ENCODE measurements around the gene PLEKHM2.

The PLEKHM2 gene

DNA sequence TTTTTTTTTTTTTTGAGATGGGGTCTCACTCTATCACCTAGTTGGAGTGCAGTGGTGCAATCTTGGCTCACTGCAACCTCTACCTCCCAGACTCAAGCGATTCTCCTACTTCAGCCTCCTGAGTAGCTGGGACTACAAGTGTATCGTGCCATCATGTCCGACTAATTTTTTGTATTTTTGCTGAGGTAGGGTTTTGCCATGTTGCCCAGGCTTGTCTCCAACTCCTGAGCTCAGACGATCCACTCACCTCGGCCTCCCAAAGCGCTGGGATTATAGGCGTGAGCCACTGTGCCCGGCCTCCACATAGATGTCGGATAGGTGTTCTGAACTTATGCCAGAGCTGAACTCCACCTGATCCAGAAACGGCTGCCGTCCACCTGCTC, 21.1 kb downstream of the PLEKHM2 start:
- H3K27me3 ChIP-seq (replicated peaks; ENCODE audit: control insufficient read depth, insufficient read depth, low read length), result no peaks in the 10 kb centered on the region
- no peak for DNase-seq (ENCODE audit: low read depth)
- H3K4me1 ChIP-seq (ENCODE audit: control insufficient read depth, insufficient read depth, low read length), result peaks cover 57% of the 10 kb centered on the region
- H3K36me3 ChIP-seq (ENCODE audit: control insufficient read depth, insufficient read depth, low read length, severe bottlenecking), result peaks cover 9% of the 10 kb centered on the region
- no peaks in the 10 kb centered on the region for H3K9me3 ChIP-seq (ENCODE audit: control insufficient read depth, low read length)
- H3K4me3 ChIP-seq (ENCODE audit: low read length), result no peak overlapping the region
- no peak overlapping the region for H3K9ac ChIP-seq (ENCODE audit: low read length)

DNA sequence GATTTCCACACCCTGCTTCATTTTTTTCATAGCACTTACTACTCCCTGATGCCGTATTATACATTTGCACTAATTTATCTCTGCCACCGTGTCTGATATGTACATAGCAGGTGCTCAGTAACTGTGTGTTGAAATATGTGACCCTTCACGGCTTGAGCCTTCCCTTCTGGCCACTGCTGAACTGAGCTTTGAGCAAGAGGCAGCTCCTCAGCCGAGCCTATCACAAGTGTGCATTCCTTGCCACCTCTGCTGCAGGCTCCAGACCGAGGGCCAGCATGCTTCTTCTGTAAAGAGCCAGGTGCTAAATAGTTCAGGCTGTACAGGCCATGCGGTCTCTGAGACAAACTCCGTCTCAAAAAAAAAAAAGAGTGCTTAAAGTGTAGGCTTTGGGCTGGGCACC, 22.6 kb downstream of the PLEKHM2 start:
- Histone ChIP-seq H3K9me3 (ENCODE audit: control insufficient read depth, low read length) (no peaks in the 10 kb centered on the region), H3K4me3 (ENCODE audit: low read length) (no peak overlapping the region), H3K36me3 (ENCODE audit: control insufficient read depth, insufficient read depth, low read length, severe bottlenecking) (peaks cover 9% of the 10 kb centered on the region), H3K27me3 (replicated peaks; ENCODE audit: control insufficient read depth, insufficient read depth, low read length) (no peaks in the 10 kb centered on the region), H3K9ac (ENCODE audit: low read length) (no peak overlapping the region), H3K4me1 (ENCODE audit: control insufficient read depth, insufficient read depth, low read length) (peaks cover 51% of the 10 kb centered on the region)
- DNase-seq (ENCODE audit: low read depth), result no peak

DNA sequence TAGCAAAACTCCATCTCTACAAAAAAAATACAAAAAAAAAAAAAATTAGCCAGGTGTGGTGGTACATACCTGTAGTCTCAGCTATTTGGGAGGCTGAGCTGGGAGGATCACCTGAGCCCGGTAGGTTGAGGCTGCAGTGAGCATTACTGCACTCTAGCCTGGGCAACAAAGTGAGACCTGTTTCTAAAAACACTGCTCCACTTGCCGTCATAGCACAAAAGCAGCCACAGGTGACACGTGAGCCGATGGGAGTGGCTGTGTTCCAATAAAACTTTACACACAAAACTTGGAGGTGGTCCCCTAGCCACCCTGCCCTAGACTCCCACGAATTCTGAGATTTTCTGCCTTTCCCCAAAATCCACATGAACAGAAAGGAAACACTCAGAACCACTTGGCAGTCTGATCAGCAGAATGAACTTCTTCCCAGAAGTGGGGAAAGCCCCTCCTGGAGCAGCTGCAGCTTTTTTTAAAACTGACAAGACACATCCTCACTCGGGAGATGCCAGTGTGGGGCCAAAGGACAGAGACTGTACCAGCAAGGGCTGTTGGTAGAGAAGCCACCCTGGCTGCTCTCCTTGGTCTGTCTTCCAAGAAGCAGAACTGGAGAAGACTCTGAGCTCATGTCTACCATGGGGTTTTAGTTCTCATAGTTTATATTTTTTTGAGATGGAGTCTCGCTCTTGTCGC, 23.3 kb downstream of the PLEKHM2 start:
- Histone ChIP-seq H3K36me3 (ENCODE audit: control insufficient read depth, insufficient read depth, low read length, severe bottlenecking) (peaks cover 9% of the 10 kb centered on the region), H3K27me3 (replicated peaks; ENCODE audit: control insufficient read depth, insufficient read depth, low read length) (no peaks in the 10 kb centered on the region), H3K4me1 (ENCODE audit: control insufficient read depth, insufficient read depth, low read length) (peaks cover 47% of the 10 kb centered on the region), H3K9me3 (ENCODE audit: control insufficient read depth, low read length) (no peaks in the 10 kb centered on the region), H3K4me3 (ENCODE audit: low read length) (no peak overlapping the region), H3K9ac (ENCODE audit: low read length) (no peak overlapping the region)
- no peak for DNase-seq (ENCODE audit: low read depth)

DNA sequence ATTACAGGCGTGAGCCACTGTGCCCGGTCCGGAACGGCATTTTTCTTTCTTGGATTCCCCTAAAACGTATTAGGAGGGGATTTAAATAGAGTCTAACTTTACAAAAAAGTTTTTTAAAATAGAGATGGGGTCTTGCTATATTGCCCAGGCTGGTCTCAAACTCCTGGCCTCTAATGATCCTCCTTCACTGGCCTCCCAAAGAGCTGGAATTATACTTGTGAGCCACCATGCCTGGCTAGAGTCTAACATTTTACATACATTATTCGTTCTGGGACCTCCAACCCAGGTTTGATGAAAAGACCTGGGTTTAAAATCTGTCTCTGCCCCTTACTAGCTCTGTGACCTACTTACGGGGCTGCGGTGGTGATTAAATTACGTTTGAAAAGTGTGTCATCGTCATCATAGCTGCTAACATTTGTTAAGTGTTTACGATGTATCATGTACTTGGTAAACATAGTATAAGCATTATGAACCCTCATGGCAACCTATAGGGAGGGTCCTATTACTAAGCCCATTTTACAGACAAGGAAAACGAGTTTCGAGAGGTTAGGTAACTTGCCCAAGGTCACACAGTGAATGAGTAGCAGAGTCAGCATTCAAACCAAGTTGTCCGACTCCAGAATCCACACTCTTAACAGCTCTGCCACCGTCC, 24.5 kb downstream of the PLEKHM2 start:
- Histone ChIP-seq H3K36me3 (ENCODE audit: control insufficient read depth, insufficient read depth, low read length, severe bottlenecking) (peaks cover 9% of the 10 kb centered on the region), H3K9me3 (ENCODE audit: control insufficient read depth, low read length) (no peaks in the 10 kb centered on the region), H3K4me1 (ENCODE audit: control insufficient read depth, insufficient read depth, low read length) (peaks cover 37% of the 10 kb centered on the region), H3K9ac (ENCODE audit: low read length) (no peak overlapping the region), H3K4me3 (ENCODE audit: low read length) (no peak overlapping the region), H3K27me3 (replicated peaks; ENCODE audit: control insufficient read depth, insufficient read depth, low read length) (no peaks in the 10 kb centered on the region)
- DNase-seq (ENCODE audit: low read depth), result no peak

DNA sequence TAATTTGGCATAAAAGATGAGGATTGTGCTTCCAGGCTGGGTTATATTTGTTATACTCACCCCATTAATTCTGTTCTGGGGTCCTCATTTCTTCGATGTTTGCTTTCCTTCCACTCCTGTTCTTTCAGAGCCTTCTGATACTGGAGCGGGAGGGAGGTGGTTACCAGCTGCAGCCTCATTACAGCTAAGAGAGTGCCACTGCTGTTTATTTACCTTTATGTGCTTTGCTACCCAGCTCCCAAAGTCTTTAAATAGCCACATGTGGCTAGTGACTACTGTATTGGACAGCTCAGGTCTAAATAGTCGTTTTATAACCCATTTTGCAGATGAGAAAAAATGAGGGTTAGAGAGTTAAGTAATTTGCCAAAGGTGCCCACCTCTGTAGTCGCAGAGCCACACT, 25.1 kb downstream of the PLEKHM2 start:
- DNase-seq (ENCODE audit: low read depth), result no peak
- no peaks in the 10 kb centered on the region for H3K9me3 ChIP-seq (ENCODE audit: control insufficient read depth, low read length)
- no peak overlapping the region for H3K9ac ChIP-seq (ENCODE audit: low read length)
- H3K4me3 ChIP-seq (ENCODE audit: low read length), result no peak overlapping the region
- H3K27me3 ChIP-seq (replicated peaks; ENCODE audit: control insufficient read depth, insufficient read depth, low read length), result no peaks in the 10 kb centered on the region
- peaks cover 9% of the 10 kb centered on the region for H3K36me3 ChIP-seq (ENCODE audit: control insufficient read depth, insufficient read depth, low read length, severe bottlenecking)
- H3K4me1 ChIP-seq (ENCODE audit: control insufficient read depth, insufficient read depth, low read length), result peaks cover 34% of the 10 kb centered on the region

DNA sequence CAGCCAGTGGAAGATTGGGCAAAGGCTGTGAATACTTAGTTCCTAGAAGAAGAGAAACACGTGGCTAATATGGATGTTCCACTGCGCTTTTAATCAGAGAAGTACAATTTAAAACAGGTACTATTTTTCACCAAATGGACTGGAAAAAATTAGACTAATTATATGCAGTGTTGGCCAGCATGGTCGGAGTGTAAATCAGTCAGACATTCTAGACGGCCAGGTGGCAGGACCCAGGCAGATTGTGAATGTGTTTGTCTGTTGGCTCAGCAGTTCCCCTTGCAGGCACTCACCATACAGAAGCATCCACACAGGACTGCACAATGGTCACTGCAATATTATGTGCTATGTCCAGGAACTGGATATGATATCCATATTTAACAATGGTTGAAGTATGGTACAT, 28.0 kb downstream of the PLEKHM2 start:
- Histone ChIP-seq H3K4me3 (ENCODE audit: low read length) (no peak overlapping the region), H3K4me1 (ENCODE audit: control insufficient read depth, insufficient read depth, low read length) (peaks cover 18% of the 10 kb centered on the region), H3K9ac (ENCODE audit: low read length) (no peak overlapping the region), H3K9me3 (ENCODE audit: control insufficient read depth, low read length) (no peaks in the 10 kb centered on the region), H3K36me3 (ENCODE audit: control insufficient read depth, insufficient read depth, low read length, severe bottlenecking) (peaks cover 11% of the 10 kb centered on the region), H3K27me3 (replicated peaks; ENCODE audit: control insufficient read depth, insufficient read depth, low read length) (no peaks in the 10 kb centered on the region)
- DNase-seq (ENCODE audit: low read depth), result no peak

DNA sequence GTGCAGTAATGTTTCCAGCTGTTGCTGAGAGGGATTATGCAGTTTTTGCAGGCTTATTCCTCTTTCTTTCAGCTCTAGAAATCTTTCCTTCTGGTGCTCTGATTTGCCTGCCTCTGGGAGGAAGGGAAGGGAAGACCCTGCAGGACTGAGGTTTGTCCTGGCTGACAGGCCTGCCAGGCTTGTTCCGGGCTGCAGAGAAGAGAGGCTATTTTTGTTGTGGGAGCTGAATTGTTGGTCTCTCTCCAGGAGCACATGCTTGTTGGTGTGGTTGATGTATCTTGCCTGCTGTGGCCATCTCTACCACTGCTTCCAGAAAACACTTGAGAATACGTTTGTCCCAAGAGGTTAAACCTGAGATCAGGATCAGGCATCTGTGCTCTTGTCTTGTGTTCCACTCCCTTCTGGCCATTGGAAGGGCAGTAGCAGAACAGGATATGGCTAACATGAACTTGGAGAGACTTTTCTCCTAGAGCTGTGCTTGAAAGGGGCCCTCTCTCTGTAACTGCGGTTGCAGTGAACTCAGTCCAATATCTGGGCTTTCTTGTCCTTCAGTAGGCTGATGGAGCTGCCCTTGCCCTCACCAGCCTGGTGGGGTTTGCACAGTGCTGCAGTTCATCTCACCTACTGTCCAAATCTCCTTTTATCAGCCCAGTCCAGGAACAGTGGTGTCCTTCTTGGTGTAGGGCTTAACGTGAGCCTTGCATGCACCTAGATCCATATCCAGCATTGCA, 30.5 kb downstream of the PLEKHM2 start:
- H3K9ac ChIP-seq (ENCODE audit: low read length), result peak overlapping the region; percentile 45
- H3K27me3 ChIP-seq (replicated peaks; ENCODE audit: control insufficient read depth, insufficient read depth, low read length), result no peaks in the 10 kb centered on the region
- no peak overlapping the region for H3K4me3 ChIP-seq (ENCODE audit: low read length)
- no peaks in the 10 kb centered on the region for H3K9me3 ChIP-seq (ENCODE audit: control insufficient read depth, low read length)
- H3K4me1 ChIP-seq (ENCODE audit: control insufficient read depth, insufficient read depth, low read length), result peaks cover 12% of the 10 kb centered on the region
- H3K36me3 ChIP-seq (ENCODE audit: control insufficient read depth, insufficient read depth, low read length, severe bottlenecking), result peaks cover 33% of the 10 kb centered on the region
- peak; percentile 52 for DNase-seq (ENCODE audit: low read depth)

DNA sequence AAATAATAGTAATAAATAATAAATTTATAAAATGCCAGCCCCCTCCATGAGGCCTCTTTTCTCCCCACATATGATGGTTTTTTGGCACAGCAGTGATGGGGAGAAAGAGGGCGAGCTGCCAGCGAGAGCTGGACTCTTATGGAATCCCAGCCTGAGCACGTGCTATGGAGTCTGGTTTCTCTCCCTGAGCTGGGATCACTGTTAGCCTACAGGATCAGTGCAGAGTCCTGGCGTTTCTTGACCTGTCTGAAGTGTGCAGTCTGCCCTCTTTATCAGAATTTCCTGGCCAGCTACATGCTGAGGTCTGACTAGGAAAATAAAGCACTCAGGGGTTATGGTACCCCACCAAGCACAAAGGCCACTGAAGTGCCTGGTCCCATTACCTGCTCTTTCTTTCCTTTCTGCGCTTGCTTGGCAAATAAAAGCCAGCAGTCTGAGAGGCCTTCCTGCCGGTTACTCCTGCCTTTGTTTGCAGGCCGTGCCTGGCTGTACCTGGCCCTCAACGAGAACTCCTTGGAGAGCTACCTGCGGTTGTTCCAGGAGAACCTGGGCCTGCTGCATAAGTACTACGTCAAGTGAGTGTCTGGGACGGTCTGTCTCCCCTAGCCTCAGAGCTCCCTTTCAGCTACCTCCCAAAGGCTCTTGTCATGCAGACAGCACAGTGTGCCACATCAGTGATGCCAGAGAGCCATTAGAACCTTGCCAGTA, 33.5 kb downstream of the PLEKHM2 start:
- Histone ChIP-seq H3K27me3 (replicated peaks; ENCODE audit: control insufficient read depth, insufficient read depth, low read length) (no peaks in the 10 kb centered on the region), H3K9me3 (ENCODE audit: control insufficient read depth, low read length) (no peaks in the 10 kb centered on the region), H3K4me3 (ENCODE audit: low read length) (no peak overlapping the region), H3K4me1 (ENCODE audit: control insufficient read depth, insufficient read depth, low read length) (peaks cover 14% of the 10 kb centered on the region), H3K36me3 (ENCODE audit: control insufficient read depth, insufficient read depth, low read length, severe bottlenecking) (peaks cover 60% of the 10 kb centered on the region), H3K9ac (ENCODE audit: low read length) (no peak overlapping the region)
- no peak for DNase-seq (ENCODE audit: low read depth)

DNA sequence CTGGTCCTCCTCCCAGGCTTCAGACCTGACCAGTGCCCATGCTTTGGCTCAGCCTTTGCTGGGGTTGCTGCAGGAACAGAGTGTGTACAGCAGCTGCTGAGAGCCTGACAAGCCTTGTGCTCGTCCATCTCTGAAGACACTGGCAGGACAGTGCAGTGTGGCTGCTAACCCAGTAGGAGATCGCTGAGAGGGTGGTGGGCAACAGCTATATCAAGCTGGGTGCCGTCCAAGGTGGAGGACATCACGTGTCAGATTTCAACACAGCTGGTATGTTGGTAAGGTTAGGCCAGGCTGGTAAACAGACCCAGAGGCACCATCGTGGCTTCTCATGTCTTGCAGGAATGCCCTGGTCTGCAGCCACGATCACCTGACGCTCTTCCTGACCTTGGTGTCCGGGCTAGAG, 34.1 kb downstream of the PLEKHM2 start:
- Histone ChIP-seq H3K4me1 (ENCODE audit: control insufficient read depth, insufficient read depth, low read length) (peaks cover 20% of the 10 kb centered on the region), H3K9ac (ENCODE audit: low read length) (no peak overlapping the region), H3K27me3 (replicated peaks; ENCODE audit: control insufficient read depth, insufficient read depth, low read length) (no peaks in the 10 kb centered on the region), H3K9me3 (ENCODE audit: control insufficient read depth, low read length) (no peaks in the 10 kb centered on the region), H3K4me3 (ENCODE audit: low read length) (no peak overlapping the region), H3K36me3 (ENCODE audit: control insufficient read depth, insufficient read depth, low read length, severe bottlenecking) (peaks cover 66% of the 10 kb centered on the region)
- DNase-seq (ENCODE audit: low read depth), result no peak

DNA sequence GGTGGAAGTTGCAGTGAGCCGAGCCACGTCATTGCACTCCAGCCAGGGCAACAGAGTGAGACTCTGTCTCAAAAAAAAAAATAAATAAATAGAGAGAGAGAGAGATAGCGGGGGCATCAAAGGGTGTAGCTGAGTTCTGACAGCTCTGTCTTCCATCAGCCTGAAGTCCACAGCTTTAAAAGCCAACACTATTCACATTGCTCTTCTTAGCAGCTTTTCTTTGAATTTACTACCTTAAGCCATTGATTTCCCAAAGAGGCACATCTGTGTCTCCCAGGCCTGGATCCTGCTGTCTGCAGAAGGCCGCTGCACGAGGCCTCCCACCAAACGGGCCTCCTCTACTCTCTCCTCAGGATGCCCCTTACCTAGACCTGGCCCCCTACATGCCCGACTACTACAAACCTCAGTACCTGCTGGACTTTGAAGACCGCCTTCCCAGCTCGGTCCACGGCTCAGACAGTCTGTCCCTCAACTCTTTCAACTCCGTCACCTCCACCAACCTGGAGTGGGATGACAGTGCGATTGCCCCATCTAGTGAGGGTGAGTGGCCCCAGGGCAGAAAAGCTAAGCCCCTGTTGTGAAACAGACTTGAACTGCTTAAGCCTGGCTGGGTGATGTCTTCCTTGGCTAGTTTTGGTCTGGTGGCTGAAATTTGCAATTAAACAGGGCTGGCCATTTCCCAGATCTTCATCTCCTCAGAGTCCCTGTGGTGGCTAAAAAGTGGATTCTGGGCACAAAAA, 35.4 kb downstream of the PLEKHM2 start:
- peaks cover 73% of the 10 kb centered on the region for H3K36me3 ChIP-seq (ENCODE audit: control insufficient read depth, insufficient read depth, low read length, severe bottlenecking)
- DNase-seq (ENCODE audit: low read depth), result no peak
- no peak overlapping the region for H3K4me3 ChIP-seq (ENCODE audit: low read length)
- H3K9me3 ChIP-seq (ENCODE audit: control insufficient read depth, low read length), result no peaks in the 10 kb centered on the region
- no peaks in the 10 kb centered on the region for H3K27me3 ChIP-seq (replicated peaks; ENCODE audit: control insufficient read depth, insufficient read depth, low read length)
- H3K9ac ChIP-seq (ENCODE audit: low read length), result no peak overlapping the region
- peaks cover 16% of the 10 kb centered on the region for H3K4me1 ChIP-seq (ENCODE audit: control insufficient read depth, insufficient read depth, low read length)
